Ishikawa (cell line): ENCODE data around the gene CNNM4.

ENCODE experiments used
- CEBPB ChIP-seq: IDR thresholded peaks from 2 replicates; pipeline ENCODE4 v1.6.1; 2012
- CREB1 ChIP-seq: IDR thresholded peaks from 2 replicates; pipeline ENCODE4 v1.6.1; 2012; ENCODE audit warnings: low read depth
- EGR1 ChIP-seq: IDR thresholded peaks from 2 replicates; pipeline ENCODE4 v1.6.1; 2012
- EP300 ChIP-seq: IDR thresholded peaks from 2 replicates; pipeline ENCODE4 v1.6.1; 2012; ENCODE audit warnings: borderline replicate concordance
- FOXM1 ChIP-seq: IDR thresholded peaks from 2 replicates; pipeline ENCODE4 v1.6.1; 2012; ENCODE audit warnings: low read depth, borderline replicate concordance
- NFIC ChIP-seq: IDR thresholded peaks from 2 replicates; pipeline ENCODE4 v1.6.1; 2012
- RAD21 ChIP-seq: IDR thresholded peaks from 2 replicates; pipeline ENCODE4 v1.6.1; 2012; ENCODE audit warnings: low read depth
- TAF1 ChIP-seq: IDR thresholded peaks from 2 replicates; pipeline ENCODE4 v1.6.1; 2012; ENCODE audit warnings: low read depth, mild to moderate bottlenecking
- TCF12 ChIP-seq: IDR thresholded peaks from 2 replicates; pipeline ENCODE4 v1.6.1; 2012; ENCODE audit warnings: low read depth
- TEAD4 ChIP-seq: IDR thresholded peaks from 2 replicates; pipeline ENCODE4 v1.6.1; 2012
- YY1 ChIP-seq: IDR thresholded peaks from 2 replicates; pipeline ENCODE4 v1.6.1; 2012; ENCODE audit warnings: low read depth
- ZBTB7A ChIP-seq: IDR thresholded peaks from 2 replicates; pipeline ENCODE4 v1.6.1; 2012; ENCODE audit warnings: low read depth
- TF ChIP-seq, protein P1 (sequence below): IDR thresholded peaks from 2 replicates; pipeline ENCODE4 v1.6.1; 2012
- TF ChIP-seq, protein P2 (sequence below): IDR thresholded peaks from 2 replicates; pipeline ENCODE4 v1.6.1; 2012; ENCODE audit warnings: low read depth, mild to moderate bottlenecking
- TF ChIP-seq, protein P3 (sequence below): IDR thresholded peaks from 2 replicates; pipeline ENCODE4 v1.6.1; 2012

Gene CNNM4

DNA sequence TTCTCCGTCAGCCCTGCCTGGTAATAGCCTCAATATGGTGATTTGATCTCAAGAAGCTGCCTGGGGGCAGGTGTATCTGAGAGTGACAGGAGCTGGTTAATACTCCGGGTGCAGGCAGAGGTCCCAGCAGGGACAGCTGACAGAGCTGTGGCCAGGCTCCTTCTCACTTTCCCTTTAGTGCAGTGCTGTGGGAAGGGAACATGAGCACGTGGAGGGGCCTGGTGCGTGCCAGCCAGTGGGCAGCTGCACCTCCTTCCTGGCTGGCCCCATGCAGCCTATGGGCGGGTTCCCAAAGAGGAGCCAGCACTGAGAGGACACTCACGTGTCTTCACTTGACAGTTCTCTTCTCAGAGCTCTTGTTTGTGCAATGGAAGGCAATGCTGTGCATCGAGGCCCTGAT is 9.1 kb downstream of the CNNM4 start:
- TF ChIP-seq TEAD4 (no peak), TAF1 (no peak), RAD21 (no peak)
- TF ChIP-seq, protein P1, sequence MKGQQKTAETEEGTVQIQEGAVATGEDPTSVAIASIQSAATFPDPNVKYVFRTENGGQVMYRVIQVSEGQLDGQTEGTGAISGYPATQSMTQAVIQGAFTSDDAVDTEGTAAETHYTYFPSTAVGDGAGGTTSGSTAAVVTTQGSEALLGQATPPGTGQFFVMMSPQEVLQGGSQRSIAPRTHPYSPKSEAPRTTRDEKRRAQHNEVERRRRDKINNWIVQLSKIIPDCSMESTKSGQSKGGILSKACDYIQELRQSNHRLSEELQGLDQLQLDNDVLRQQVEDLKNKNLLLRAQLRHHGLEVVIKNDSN: no peak

DNA sequence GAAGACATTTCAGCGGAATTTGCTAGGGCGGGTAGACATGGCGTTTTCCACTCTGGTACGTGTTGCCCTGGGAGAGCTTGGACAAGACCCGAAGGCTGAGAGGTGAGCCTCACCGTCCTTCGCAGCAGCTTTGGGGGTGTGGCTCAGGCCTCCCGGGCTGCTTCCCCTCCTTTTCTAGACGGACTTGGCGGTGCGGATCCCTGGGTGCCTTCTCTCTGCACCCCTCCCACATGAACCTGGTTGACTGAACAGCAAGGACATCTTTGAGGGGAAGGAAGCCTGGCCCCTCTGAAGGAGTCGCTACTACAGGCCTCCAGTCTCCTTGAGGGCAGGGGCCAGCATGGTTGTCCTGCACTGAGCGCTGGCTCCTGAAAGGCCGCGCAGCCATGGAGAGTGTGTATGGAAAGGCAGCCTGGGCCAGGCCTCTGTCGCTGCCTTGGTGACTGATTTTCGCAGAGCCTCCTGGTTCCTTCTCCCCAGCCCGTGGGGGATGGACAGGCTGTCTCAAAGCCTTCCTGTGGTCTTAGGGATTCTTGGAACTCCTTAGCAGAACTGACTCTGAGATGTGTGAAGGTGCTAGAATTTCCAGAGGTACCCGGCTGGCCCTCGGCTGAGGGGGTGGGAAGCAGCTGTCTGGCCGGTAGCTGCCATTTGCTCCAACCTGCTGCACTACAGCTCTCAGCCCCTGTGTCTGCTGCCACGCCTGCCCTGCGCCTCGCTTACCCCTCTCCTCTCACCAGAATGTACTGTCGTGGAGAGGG is 9.9 kb downstream of the CNNM4 start:
- TF ChIP-seq, protein P2, sequence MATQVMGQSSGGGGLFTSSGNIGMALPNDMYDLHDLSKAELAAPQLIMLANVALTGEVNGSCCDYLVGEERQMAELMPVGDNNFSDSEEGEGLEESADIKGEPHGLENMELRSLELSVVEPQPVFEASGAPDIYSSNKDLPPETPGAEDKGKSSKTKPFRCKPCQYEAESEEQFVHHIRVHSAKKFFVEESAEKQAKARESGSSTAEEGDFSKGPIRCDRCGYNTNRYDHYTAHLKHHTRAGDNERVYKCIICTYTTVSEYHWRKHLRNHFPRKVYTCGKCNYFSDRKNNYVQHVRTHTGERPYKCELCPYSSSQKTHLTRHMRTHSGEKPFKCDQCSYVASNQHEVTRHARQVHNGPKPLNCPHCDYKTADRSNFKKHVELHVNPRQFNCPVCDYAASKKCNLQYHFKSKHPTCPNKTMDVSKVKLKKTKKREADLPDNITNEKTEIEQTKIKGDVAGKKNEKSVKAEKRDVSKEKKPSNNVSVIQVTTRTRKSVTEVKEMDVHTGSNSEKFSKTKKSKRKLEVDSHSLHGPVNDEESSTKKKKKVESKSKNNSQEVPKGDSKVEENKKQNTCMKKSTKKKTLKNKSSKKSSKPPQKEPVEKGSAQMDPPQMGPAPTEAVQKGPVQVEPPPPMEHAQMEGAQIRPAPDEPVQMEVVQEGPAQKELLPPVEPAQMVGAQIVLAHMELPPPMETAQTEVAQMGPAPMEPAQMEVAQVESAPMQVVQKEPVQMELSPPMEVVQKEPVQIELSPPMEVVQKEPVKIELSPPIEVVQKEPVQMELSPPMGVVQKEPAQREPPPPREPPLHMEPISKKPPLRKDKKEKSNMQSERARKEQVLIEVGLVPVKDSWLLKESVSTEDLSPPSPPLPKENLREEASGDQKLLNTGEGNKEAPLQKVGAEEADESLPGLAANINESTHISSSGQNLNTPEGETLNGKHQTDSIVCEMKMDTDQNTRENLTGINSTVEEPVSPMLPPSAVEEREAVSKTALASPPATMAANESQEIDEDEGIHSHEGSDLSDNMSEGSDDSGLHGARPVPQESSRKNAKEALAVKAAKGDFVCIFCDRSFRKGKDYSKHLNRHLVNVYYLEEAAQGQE: no peak
- no peak for TF ChIP-seq FOXM1
- TF ChIP-seq, protein P3, sequence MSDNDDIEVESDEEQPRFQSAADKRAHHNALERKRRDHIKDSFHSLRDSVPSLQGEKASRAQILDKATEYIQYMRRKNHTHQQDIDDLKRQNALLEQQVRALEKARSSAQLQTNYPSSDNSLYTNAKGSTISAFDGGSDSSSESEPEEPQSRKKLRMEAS: no peak
- TF ChIP-seq TAF1: no peak
- TF ChIP-seq EP300: no peak
- TF ChIP-seq TEAD4: no peak
- TF ChIP-seq RAD21: no peak
- no peak for TF ChIP-seq CREB1
- TF ChIP-seq CEBPB: no peak
- TF ChIP-seq YY1: no peak
- TF ChIP-seq, protein P1: no peak
- no peak for TF ChIP-seq TCF12
- no peak for TF ChIP-seq ZBTB7A
- no peak for TF ChIP-seq NFIC
- TF ChIP-seq EGR1: no peak

DNA sequence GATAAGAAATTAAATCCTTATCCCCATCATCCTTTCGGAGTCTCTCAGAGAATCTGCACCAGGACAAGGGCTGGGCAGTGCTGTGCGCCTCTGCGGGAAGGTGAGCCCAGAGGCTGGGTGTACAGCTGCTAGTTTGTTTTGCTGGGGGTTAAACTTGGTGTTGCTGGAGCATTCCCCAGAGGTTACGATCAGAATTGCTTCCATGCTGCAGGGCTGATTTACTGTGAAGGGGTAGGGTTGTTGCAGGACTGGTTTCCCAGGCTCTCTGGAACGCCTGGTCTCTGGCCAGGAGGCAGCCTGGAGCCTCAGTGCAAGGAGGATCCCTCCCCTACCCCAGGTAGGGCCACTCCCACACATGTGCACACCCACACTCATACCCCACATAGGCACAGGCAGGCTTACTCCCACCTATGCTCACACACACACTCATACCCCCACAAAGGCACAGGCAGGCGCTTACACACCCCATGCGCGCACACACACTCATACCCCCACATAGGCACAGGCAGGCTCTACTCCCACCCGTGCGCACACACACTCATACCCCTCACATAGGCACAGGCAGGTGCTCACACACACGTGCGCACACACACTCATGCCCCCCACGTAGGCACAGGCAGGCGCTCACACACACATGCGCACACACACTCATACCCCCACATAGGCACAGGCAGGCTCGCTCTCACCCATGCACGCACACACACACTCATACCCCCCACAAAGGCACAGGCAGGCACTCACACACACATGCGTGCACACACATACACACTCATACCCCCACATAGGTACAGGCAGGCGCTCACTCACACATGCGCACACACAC is 11.3 kb downstream of the CNNM4 start:
- TF ChIP-seq, protein P1: peak; percentile 15; the same call in 1 of the 2 replicates
- TF ChIP-seq CEBPB (peak; percentile 4; the same call in 1 of the 2 replicates), NFIC (peak; percentile 49; the same call in 1 of the 2 replicates), YY1 (no peak), EGR1 (peak; percentile 40; the same call in 1 of the 2 replicates), EP300 (peak; percentile 43; the same call in 1 of the 2 replicates), RAD21 (peak; percentile 37; the same call in 1 of the 2 replicates), TEAD4 (peak; percentile 44), FOXM1 (no peak)
- TF ChIP-seq, protein P2: no peak

DNA sequence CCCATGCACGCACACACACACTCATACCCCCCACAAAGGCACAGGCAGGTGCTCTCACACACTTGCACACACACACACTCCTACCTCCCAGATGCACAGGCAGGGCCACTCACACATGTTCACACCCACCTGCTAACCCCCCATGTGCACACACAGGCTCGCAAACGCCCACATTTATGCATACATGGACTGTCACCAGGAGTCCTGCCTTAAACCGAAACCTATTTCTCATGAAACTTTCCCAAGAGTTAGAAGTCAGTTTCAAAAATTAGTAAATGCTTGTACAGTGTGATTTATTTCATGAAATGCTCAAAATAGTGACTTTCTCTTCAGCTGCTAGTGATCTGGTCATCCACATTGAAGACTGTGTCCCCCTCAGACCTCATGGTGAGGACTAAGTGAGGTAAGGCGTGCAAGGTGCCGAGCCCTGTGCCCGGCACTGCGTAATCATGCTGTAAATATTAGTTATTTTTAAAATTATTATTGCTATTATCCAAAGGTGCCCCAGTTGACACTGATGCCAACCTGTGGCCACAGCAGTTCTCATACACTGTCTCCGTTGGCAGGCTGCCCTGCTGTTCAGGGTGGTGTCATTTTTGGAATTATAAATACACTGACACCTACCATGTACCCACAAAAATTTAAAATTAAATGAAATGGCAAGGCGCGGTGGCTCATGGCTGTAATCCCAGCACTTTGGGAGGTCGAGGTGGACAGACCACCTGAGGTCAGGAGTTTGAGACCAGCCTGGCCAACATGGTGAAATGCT is 12.4 kb downstream of the CNNM4 start:
- TF ChIP-seq, protein P3: no peak
- TF ChIP-seq, protein P2: no peak
- TF ChIP-seq TEAD4 (no peak), EGR1 (no peak)
